ENCODE data around the gene CHST6. TPM values are rescaled to one million over a fixed set of nuclear protein-coding genes. Genes with fewer than 3 reads are reported as not detected.
A peak's percentile ranks its signal among the peaks of the same experiment; 100 is the strongest.

CHST6 gene
- total RNA-seq, 1 experiment from 2014 or later: 1.3 TPM

DNA sequence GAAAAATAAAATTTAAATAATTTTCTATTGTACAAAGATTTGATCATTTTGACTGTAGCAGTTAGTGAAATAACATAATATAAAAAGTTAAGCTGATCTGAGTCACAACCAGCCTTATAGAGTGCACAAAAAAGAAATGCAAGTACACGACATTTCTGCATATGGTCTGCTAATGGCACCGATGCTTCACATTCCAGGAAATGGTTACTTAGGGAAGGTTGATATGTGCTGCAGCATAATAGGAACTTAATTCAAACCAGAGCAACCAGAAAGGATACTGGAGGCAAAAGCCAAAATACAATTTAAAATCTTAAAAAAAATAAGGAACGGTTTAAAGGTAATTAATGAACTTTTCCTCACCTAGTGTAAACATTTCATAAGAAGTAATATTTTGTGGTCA is 51.9 kb downstream of the CHST6 start:
- no TSS peak for BruUV-seq (replicated peaks)
- intact Hi-C loops (cut with micrococcal nuclease; ENCODE audit: unreplicated experiment): no loop called here

DNA sequence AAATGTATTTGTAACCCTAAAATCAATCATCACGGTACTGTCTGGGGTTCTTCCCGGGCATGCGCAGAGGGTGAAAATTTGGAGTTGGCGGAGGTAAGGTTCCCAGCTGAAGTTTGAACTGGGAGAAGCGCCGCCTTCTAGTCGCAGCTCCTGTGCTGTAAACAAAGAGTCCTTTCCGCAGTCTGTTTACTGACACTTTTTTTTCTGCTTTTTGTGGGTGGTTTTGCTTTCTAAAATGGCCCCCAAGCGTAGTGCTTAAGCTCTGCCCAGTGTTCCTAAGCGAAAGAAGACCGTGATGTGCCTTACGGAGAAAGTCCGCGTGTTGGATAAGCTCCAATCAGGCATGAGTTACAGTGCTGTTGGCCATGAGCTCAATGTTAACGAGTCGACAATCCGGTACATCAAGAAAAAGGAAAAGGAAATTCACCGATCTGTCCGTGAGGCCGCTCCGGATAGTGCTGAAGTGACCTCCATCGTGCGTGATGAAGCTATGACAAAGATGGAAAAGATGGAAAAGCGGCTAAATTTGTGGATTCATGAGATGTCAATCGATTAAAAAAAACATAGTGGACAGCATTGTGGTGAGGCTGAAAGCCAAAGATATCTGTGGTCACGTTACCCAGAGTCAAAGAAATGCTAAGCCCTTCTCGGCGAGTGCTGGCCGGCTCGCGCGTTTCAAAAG is 61.4 kb downstream of the CHST6 start:
- intact Hi-C loops (cut with micrococcal nuclease; ENCODE audit: unreplicated experiment): loop anchor here (1.0 kb wide), 2 partner anchors 30 to 191 kb away; partner anchors contain the start of gene TMEM170A
- Histone ChIP-seq H3K27me3 (replicated peaks; ENCODE audit: control insufficient read depth, insufficient read depth, low read length) (no peaks in the 10 kb centered on the region), H3K4me1 (no peaks in the 10 kb centered on the region), H3K4me3 (ENCODE audit: low read depth, low read length) (peak overlapping the region; percentile 81), H3K9me3 (no peaks in the 10 kb centered on the region), H3K36me3 (ENCODE audit: control insufficient read depth, insufficient read depth, low read length) (no peaks in the 10 kb centered on the region)
- DNase-seq: peak; percentile 77 to 85
- POLR2A ChIA-PET: interaction anchor here (0.6 to 1.8 kb wide), 9 partner anchors 16 to 1291 kb away, joined by 3 to 10 read pairs (median 5); partner anchors contain the start of gene WDR59
- BruUV-seq (replicated peaks): TSS peak; percentile 92
- CTCF ChIA-PET: interaction anchor here (0.6 to 2.3 kb wide), 5 partner anchors 11 to 122 kb away, joined by 3 to 15 read pairs (median 3); partner anchors contain the start of genes CHST6, TMEM170A and TMEM231
- H3K9me3 Mint-ChIP-seq (ENCODE audit: unreplicated experiment): no peaks in the 10 kb centered on the region
- H3K27me3 Mint-ChIP-seq (ENCODE audit: insufficient read depth, unreplicated experiment): no peaks in the 10 kb centered on the region
- peak overlapping the region; percentile 88 for H3K27ac Mint-ChIP-seq (ENCODE audit: unreplicated experiment)
- peaks cover 42% of the 10 kb centered on the region for H3K36me3 Mint-ChIP-seq (ENCODE audit: insufficient read depth, unreplicated experiment)
- TF ChIP-seq, protein P1, sequence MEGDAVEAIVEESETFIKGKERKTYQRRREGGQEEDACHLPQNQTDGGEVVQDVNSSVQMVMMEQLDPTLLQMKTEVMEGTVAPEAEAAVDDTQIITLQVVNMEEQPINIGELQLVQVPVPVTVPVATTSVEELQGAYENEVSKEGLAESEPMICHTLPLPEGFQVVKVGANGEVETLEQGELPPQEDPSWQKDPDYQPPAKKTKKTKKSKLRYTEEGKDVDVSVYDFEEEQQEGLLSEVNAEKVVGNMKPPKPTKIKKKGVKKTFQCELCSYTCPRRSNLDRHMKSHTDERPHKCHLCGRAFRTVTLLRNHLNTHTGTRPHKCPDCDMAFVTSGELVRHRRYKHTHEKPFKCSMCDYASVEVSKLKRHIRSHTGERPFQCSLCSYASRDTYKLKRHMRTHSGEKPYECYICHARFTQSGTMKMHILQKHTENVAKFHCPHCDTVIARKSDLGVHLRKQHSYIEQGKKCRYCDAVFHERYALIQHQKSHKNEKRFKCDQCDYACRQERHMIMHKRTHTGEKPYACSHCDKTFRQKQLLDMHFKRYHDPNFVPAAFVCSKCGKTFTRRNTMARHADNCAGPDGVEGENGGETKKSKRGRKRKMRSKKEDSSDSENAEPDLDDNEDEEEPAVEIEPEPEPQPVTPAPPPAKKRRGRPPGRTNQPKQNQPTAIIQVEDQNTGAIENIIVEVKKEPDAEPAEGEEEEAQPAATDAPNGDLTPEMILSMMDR (IDR thresholded peaks at IDR 0.05; ENCODE audit: insufficient read depth in 1 of 2, low read depth in 1 of 2, low read length in 1 of 2, severe bottlenecking in 1 of 2, unreplicated experiment in 1 of 2): no peak
- H3K4me1 Mint-ChIP-seq (ENCODE audit: low read depth, unreplicated experiment): peaks cover 14% of the 10 kb centered on the region
- H3K4me3 Mint-ChIP-seq (ENCODE audit: unreplicated experiment): peak overlapping the region; percentile 81

More for the DNA sequence above, 51.9 kb downstream of the CHST6 start:
- no peaks in the 10 kb centered on the region for H3K9me3 ChIP-seq
- CTCF ChIA-PET: no interaction called here
- Mint-ChIP-seq H3K9me3 (ENCODE audit: unreplicated experiment) (no peaks in the 10 kb centered on the region), H3K4me1 (ENCODE audit: low read depth, unreplicated experiment) (no peaks in the 10 kb centered on the region), H3K27me3 (ENCODE audit: insufficient read depth, unreplicated experiment) (no peaks in the 10 kb centered on the region), H3K4me3 (ENCODE audit: unreplicated experiment) (no peak overlapping the region), H3K36me3 (ENCODE audit: insufficient read depth, unreplicated experiment) (peaks cover 29% of the 10 kb centered on the region), H3K27ac (ENCODE audit: unreplicated experiment) (no peak overlapping the region)
- DNase-seq: no peak
- no peaks in the 10 kb centered on the region for H3K27me3 ChIP-seq (replicated peaks; ENCODE audit: control insufficient read depth, insufficient read depth, low read length)
- no peaks in the 10 kb centered on the region for H3K4me1 ChIP-seq
- no peaks in the 10 kb centered on the region for H3K36me3 ChIP-seq (ENCODE audit: control insufficient read depth, insufficient read depth, low read length)
- POLR2A ChIA-PET: no interaction called here
- no peak overlapping the region for H3K4me3 ChIP-seq (ENCODE audit: low read depth, low read length)
- TF ChIP-seq, protein P1 (IDR thresholded peaks at IDR 0.05; ENCODE audit: insufficient read depth in 1 of 2, low read depth in 1 of 2, low read length in 1 of 2, severe bottlenecking in 1 of 2, unreplicated experiment in 1 of 2): no peak

DNA sequence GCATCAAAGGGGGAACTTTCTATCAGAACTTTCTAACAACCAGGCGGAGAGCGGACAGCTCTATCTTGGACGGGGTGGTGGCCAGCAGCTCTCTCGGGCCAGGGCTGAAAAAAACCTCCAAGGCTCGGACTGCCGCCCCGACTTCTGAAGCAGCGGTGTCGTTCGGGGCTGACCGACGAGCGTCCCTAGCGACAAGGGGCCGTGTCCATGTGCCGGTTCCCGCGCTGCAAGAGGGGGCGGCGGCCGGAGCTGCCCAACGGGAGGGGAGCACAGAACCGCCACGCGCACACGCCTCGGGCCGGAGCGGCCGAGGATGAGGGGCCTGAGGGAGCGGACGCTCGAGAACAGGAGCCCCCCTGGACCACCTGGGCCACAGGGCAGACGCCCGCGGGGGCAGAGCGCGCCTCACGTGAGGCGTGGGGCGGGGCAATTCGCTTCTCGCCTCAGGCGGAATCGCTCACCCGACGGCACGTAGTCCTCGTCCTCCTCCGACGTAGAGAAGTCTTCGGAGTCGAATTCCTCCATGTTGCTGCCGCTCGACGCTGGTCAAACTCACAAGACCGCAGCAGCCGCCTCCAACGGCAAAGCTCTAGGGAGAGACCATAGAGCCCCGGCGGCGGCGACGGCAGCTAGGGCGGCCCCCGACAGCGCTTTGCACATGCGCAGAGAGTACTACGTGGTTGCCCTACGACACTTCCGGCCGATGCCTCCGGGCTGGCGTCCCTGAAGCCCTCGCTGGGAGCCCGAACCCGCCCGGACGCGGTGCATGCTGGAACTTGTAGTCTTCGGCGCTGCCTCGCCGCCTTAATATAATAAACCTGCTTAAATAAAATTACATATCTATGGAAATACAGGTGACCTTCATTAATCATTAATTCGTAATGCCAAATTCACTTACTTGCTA is 62.2 kb downstream of the CHST6 start, which contains the start of gene CFDP1:
Gene CFDP1 (minus strand): TSS at position 676 of the 904 bp plus-strand sequence. CDS start 151 bp downstream, at position 525.
- DNase-seq: peak; percentile 96 to 97
- Mint-ChIP-seq H3K9me3 (ENCODE audit: unreplicated experiment) (no peaks in the 10 kb centered on the region), H3K36me3 (ENCODE audit: insufficient read depth, unreplicated experiment) (peaks cover 46% of the 10 kb centered on the region), H3K27me3 (ENCODE audit: insufficient read depth, unreplicated experiment) (no peaks in the 10 kb centered on the region), H3K27ac (ENCODE audit: unreplicated experiment) (peak within 1 kb of the TSS; percentile 88), H3K4me3 (ENCODE audit: unreplicated experiment) (peak within 1 kb of the TSS; percentile 81), H3K4me1 (ENCODE audit: low read depth, unreplicated experiment) (peaks cover 14% of the 10 kb centered on the region)
- H3K4me1 ChIP-seq: no peaks in the 10 kb centered on the region
- intact Hi-C loops (cut with micrococcal nuclease; ENCODE audit: unreplicated experiment): loop anchor here (1.0 kb wide), 2 partner anchors 31 to 192 kb away; partner anchors contain the start of gene TMEM170A
- no peaks in the 10 kb centered on the region for H3K9me3 ChIP-seq
- no peaks in the 10 kb centered on the region for H3K36me3 ChIP-seq (ENCODE audit: control insufficient read depth, insufficient read depth, low read length)
- TSS peak; percentile 43 for BruUV-seq (replicated peaks)
- H3K27me3 ChIP-seq (replicated peaks; ENCODE audit: control insufficient read depth, insufficient read depth, low read length): no peaks in the 10 kb centered on the region
- H3K4me3 ChIP-seq (ENCODE audit: low read depth, low read length): peak within 1 kb of the TSS; percentile 81
- POLR2A ChIA-PET: interaction anchor here (0.6 to 1.8 kb wide), 8 partner anchors 31 to 1290 kb away, joined by 3 to 10 read pairs (median 5); partner anchors contain the start of gene WDR59
- CTCF ChIA-PET: interaction anchor here (0.6 to 2.3 kb wide), 5 partner anchors 10 to 123 kb away, joined by 3 to 15 read pairs (median 3); partner anchors contain the start of genes CHST6, TMEM170A and TMEM231
- TF ChIP-seq, protein P1 (IDR thresholded peaks at IDR 0.05; ENCODE audit: insufficient read depth in 1 of 2, low read depth in 1 of 2, low read length in 1 of 2, severe bottlenecking in 1 of 2, unreplicated experiment in 1 of 2): peak in 1 of 2 experiments; percentile 13
